ENCODE measurements around the gene ZNF814.

The ZNF814 gene

DNA sequence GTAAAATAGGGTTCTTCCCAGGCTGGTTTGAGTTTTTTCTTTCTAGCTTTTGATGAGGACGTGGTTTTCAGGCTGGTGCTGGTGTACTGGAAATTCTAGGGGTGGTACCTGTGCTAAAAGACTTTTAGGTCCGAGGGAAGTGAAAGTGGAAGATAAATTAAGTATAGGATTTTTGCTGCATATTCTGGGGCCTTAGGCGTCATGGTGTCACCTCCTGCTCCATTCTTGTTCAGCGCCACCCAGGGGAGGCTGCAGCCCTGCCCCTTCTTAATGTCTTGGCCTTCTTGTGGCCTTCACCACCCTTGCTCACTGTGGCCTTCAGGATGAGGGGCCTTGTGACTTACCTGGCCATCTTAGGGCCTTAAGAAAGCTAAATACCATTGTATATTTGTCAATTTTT is 86.6 kb downstream of the ZNF814 start:
- Histone ChIP-seq H3K9me3 (ENCODE audit: control insufficient read depth, low read length) (no peaks in the 10 kb centered on the region), H3K4me1 (ENCODE audit: control insufficient read depth, insufficient read depth, low read length, poor library complexity, severe bottlenecking) (peaks cover 11% of the 10 kb centered on the region), H3K4me3 (ENCODE audit: extremely low read depth, insufficient read depth, low read length, poor library complexity, severe bottlenecking) (no peak overlapping the region), H3K27ac (ENCODE audit: low read depth, low read length, severe bottlenecking) (no peak overlapping the region), H3K36me3 (ENCODE audit: control insufficient read depth, insufficient read depth, low read length) (peaks cover 24% of the 10 kb centered on the region)
- 74 to 93% methylated on average over 2 to 4 of the region's 4 CpGs for WGBS, 2 experiments (ENCODE audit: insufficient coverage in 2 of 2)

DNA sequence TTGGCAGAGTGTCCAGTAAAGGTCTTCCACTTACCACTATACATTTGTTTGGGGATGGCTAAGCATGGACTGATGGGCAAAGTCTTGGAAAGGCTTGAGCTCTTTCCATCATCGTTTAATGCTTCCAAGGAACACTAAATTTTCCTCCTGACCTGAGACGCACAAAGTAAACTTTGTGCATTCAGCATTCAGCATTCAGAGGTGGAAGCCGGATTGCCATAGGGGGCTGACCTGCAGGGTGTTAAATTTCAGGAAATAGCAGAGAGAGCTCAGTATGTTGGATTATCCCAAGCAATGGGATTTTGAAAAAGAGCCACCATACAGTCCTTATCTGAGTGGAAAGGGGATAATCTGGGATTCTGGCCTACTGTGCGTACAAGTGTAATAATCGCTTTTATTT is 88.1 kb downstream of the ZNF814 start:
- H3K36me3 ChIP-seq (ENCODE audit: control insufficient read depth, insufficient read depth, low read length), result peaks cover 22% of the 10 kb centered on the region
- H3K9me3 ChIP-seq (ENCODE audit: control insufficient read depth, low read length), result no peaks in the 10 kb centered on the region
- H3K4me1 ChIP-seq (ENCODE audit: control insufficient read depth, insufficient read depth, low read length, poor library complexity, severe bottlenecking), result peaks cover 11% of the 10 kb centered on the region
- no peak overlapping the region for H3K27ac ChIP-seq (ENCODE audit: low read depth, low read length, severe bottlenecking)
- WGBS, 2 experiments (ENCODE audit: insufficient coverage in 2 of 2), result 76 to 80% methylated on average over 2 to 4 of the region's 5 CpGs
- no peak overlapping the region for H3K4me3 ChIP-seq (ENCODE audit: extremely low read depth, insufficient read depth, low read length, poor library complexity, severe bottlenecking)

Data from mesodermal cell (in vitro differentiated cells).